H1 (cell line): ENCODE measurements around the gene TTC28.

Experiments used
- EP300 ChIP-seq, 2 experiments: IDR thresholded peaks; 1 replicate in 1 of 2; 2 replicates in 1 of 2; pipeline ENCODE4 v1.6.1; 2011 to 2012; ENCODE audit warnings: low read depth in 2 of 2, low read length in 2 of 2, mild to moderate bottlenecking in 2 of 2, borderline replicate concordance in 1 of 2, inconsistent platforms in 1 of 2, moderate library complexity in 1 of 2
- EZH2 ChIP-seq: fragments of 200-600 bp; sonication (generic); IDR thresholded peaks from 2 replicates; pipeline ENCODE4 v1.7.1; 2012; ENCODE audit warnings: low read depth, mild to moderate bottlenecking, moderate library complexity, low read length, inconsistent platforms; ENCODE audit not compliant: severe bottlenecking

- TF ChIP-seq EZH2 (no peak), EP300 (IDR thresholded peaks at IDR 0.05; ENCODE audit: borderline replicate concordance in 1 of 2, low read depth in 2 of 2, low read length in 2 of 2) (no peak)
Measured at GRCh38 chr22:27976586-27976985, 703.1 kb downstream of the TTC28 start.
